Coronary artery (tissue), 2 donors: ENCODE measurements around the gene ZNF462.

Experiments used
- DNase-seq: peaks from one replicate; pipeline ENCODE4 v3.0.0-alpha.2; 2017; ENCODE audit warnings: low spot score
- H3K27ac ChIP-seq, 2 donors: fragments of 200-600 bp; sonication (generic); one replicate each; pipeline ENCODE4 v1.5.1; 2016 to 2019
- H3K4me3 ChIP-seq: fragments of 200-600 bp; sonication (generic); 2 replicates; pipeline ENCODE4 v1.5.1; 2016; ENCODE audit warnings: mild to moderate bottlenecking, moderate library complexity
- TF ChIP-seq, protein P1 (sequence below): fragments of 200-600 bp; sonication (generic); IDR thresholded peaks from one replicate; pipeline ENCODE4 v1.5.1; 2019; ENCODE audit warnings: antibody characterized with exemption

Gene ZNF462

DNA sequence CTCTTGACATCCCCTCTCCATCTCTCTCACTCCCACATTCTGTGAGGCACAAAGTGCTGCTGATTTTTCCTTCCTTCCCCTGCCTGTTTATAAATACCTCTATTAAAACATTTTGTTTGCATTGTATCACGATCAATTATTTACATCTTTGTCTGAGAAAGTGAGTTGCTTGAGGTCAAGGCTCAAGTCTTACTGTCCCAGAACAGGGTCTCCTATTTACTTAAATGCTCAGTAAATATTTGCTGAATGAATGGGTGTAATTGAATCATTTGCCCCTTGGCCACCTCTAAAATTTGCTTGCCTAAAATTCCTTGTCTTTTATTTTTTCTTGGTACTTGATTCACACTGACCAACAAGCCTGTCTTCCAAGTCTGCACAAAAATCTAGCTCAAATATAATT, 103.5 kb downstream of the ZNF462 start:
- DNase-seq, result no peak

DNA sequence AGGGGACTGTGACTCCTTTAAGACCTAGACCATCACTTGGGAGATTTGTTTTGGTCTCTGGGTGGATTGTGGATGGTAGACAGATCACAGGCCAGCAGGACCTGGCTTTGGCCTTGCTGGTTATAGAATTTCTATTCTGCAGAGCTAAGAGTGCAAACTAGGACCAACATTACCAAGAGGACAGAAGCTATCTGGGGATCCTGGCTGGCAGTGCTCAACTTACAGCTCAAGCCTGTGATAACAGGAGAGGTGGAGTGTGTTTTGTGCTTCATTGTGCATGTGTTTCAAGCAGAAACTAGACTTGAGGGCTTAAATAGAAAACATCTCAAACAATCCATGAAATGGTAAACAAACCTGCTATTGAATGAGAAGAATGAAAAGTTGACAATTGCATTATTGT, 106.7 kb downstream of the ZNF462 start:
- TF ChIP-seq, protein P1, sequence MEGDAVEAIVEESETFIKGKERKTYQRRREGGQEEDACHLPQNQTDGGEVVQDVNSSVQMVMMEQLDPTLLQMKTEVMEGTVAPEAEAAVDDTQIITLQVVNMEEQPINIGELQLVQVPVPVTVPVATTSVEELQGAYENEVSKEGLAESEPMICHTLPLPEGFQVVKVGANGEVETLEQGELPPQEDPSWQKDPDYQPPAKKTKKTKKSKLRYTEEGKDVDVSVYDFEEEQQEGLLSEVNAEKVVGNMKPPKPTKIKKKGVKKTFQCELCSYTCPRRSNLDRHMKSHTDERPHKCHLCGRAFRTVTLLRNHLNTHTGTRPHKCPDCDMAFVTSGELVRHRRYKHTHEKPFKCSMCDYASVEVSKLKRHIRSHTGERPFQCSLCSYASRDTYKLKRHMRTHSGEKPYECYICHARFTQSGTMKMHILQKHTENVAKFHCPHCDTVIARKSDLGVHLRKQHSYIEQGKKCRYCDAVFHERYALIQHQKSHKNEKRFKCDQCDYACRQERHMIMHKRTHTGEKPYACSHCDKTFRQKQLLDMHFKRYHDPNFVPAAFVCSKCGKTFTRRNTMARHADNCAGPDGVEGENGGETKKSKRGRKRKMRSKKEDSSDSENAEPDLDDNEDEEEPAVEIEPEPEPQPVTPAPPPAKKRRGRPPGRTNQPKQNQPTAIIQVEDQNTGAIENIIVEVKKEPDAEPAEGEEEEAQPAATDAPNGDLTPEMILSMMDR, result no peak
- DNase-seq, result no peak
- H3K27ac ChIP-seq, result no peak overlapping the region
- H3K4me3 ChIP-seq, result no peak overlapping the region

More for the DNA sequence above, 103.5 kb downstream of the ZNF462 start:
- TF ChIP-seq, protein P1, result no peak
- Histone ChIP-seq H3K27ac (no peak overlapping the region), H3K4me3 (no peak overlapping the region)

DNA sequence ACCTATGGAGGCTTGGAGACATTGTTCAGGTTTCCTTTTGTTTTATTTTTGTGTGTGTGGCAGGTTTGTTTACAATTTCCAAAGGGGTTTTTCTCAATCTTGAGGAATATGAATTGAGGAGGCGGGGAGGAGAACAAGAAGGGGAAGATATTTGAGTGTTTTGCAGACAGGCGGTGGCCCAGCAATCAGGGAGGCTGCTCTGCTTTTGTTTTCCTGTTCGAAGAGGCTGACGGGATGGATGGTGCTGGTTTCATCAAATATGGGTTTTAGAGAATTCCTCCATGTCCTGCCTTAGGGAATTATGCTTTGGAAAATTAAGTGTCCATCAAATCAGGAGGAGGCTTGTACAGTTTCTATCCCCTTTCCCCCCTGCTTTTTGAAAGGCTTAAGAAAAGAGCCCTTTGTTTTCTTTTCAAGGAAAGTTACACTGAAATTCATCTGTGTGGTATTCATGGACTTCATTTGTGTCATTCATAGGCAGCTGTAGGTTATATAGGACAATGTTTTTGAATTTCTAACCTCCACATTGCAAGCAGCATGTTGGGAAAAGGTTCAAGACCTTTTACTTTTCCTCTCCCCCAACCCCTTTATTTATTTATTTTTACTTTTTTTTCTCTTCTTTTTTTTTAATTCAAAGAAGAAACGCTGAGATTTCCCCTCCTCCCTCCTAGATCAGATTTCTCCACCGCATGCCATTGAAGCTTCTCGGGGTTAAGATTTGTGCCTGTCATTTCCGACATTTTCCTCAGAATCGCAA, 107.4 kb downstream of the ZNF462 start:
- TF ChIP-seq, protein P1, result no peak
- DNase-seq, result no peak
- Histone ChIP-seq H3K27ac (no peak overlapping the region), H3K4me3 (no peak overlapping the region)

DNA sequence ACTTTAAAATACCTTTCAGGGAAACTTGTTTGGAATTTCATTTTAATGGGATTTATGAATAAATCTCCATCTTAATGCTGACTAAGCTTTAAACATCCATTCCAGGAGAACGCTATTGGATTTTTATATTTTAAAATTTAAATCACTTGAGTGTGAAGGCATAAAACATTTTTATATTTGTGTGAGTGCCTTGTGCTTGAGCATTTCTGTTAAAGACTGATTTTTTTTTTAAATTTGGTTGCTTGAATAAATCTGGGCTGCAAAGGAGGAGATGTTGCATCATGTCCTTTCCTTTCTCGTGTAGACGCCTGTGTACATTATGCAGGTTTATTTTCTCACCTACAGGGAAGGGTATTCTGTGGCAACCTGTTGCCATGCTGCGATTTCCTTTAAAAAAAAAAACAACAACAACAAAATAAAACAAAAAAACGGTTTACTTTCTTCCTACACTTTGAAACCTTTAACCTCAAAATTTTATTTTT, 108.1 kb downstream of the ZNF462 start:
- Histone ChIP-seq H3K4me3 (no peak overlapping the region), H3K27ac (no peak overlapping the region)
- DNase-seq, result no peak
- TF ChIP-seq, protein P1, result no peak

DNA sequence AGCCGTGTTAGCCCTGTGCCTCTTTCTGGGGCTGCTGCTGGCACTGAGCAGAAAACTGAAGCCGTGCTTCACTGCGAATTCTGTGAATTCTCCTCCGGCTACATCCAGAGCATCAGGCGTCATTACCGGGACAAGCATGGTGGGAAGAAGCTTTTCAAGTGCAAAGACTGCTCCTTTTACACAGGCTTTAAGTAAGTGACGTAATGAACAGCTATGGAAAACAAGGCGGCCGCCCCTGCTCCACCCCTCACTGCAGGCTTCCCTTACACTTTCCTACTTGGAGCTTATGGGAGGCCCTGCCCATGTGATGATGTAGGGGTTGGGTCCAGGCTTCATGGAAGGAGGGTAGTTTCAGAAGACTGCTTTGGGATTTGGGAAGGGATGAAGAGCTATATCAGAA, 109.1 kb downstream of the ZNF462 start:
- TF ChIP-seq, protein P1, result no peak
- DNase-seq, result no peak
- Histone ChIP-seq H3K4me3 (no peak overlapping the region), H3K27ac (no peak overlapping the region)

DNA sequence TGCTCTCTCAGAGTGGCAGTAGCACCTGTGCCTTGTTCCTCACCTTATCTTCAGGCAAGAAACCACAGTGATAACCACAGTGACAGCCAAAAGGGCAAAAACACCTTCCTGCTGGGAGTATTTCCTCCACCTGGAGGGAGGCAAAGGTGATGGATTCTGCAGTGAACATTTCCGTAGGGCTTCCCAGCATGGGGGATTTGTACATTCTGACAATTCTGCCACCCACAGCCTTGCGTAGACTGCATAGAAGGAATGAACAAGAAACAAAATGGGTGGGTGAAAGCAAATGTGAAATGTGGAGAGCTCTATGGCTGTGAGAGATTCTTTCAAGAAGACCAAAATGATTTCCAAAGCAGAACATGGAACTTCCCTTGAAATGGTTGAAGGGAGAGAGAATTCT, 111.4 kb downstream of the ZNF462 start:
- Histone ChIP-seq H3K4me3 (no peak overlapping the region), H3K27ac (no peak overlapping the region)
- TF ChIP-seq, protein P1, result no peak
- DNase-seq, result no peak

DNA sequence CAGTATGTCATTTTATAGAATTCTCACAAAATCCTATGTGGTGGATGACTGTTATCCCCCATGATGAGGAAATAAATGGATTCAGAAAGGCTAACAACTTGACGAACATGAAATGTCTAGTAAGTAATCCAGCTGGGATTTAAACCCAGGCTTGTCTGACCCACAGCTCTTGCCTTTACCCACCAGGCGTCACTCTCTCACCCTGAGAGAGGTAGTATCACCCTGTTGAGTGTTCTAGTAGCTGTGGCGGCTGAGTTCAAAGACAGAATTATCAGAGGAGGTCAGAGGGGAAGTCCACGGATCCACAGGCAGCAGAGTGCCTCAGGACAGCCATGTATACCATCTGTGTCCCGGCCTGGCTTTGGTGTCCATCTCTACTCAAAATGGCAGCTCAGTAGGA, 113.8 kb downstream of the ZNF462 start:
- TF ChIP-seq, protein P1, result no peak
- no peak overlapping the region for H3K27ac ChIP-seq
- H3K4me3 ChIP-seq, result no peak overlapping the region
- DNase-seq, result no peak
